H1 (cell line): ENCODE results near the gene PRDM10. TPM values are rescaled to one million over a fixed set of nuclear protein-coding genes. Genes with fewer than 3 reads are reported as not detected.

ENCODE experiments used
- CTCF ChIA-PET: fragments of 300-600 bp; sonication (Branson Sonifier 250); formaldehyde crosslinking; loops from one replicate; lab custom pipeline; 2021; ENCODE audit not compliant: partially characterized antibody; lab: Charles Lee
- POLR2A ChIA-PET: fragments of 300-600 bp; sonication (Branson Sonifier 250); formaldehyde crosslinking; loops from one replicate; lab custom pipeline; 2021; ENCODE audit warnings: inconsistent platforms; ENCODE audit not compliant: partially characterized antibody; lab: Charles Lee
- DNase-seq, 2 experiments: peaks; one replicate each; pipeline versions ENCODE4 v3.0.0 to v3.0.0-alpha.2; 2010 to 2022; ENCODE audit warnings: low spot score in 2 of 2, low read depth in 1 of 2, mixed read lengths in 1 of 2
- FAIRE-seq: peaks from 2 replicates; lab custom pipeline; 2011; peaks lifted over from hg19 to GRCh38; lab: Jason Lieb, UNC
- H2AFZ ChIP-seq: 2 replicates; pipeline ENCODE4 v1.8.1; 2012; ENCODE audit warnings: low read length, inconsistent platforms
- H2AK5ac ChIP-seq: 2 replicates; pipeline ENCODE4 v1.6.1; 2013; ENCODE audit warnings: low read depth, low read length
- H2BK120ac ChIP-seq: replicated peaks from 2 replicates; pipeline ENCODE3; 2013; ENCODE audit warnings: low read depth, low read length, inconsistent platforms
- H2BK12ac ChIP-seq: 2 replicates; pipeline ENCODE4 v1.6.1; 2013; ENCODE audit warnings: low read depth, low read length
- H2BK15ac ChIP-seq: 2 replicates; pipeline ENCODE4 v1.6.1; 2013; ENCODE audit warnings: low read length
- H2BK20ac ChIP-seq: 2 replicates; pipeline ENCODE4 v1.6.1; 2013; ENCODE audit warnings: low read length
- H2BK5ac ChIP-seq: 2 replicates; pipeline ENCODE4 v1.6.1; 2013; ENCODE audit warnings: low read depth, low read length
- H3K14ac ChIP-seq: 2 replicates; pipeline ENCODE4 v1.6.1; 2013; ENCODE audit warnings: inconsistent platforms; ENCODE audit not compliant: insufficient read length
- H3K18ac ChIP-seq: 2 replicates; pipeline ENCODE4 v1.6.1; 2013; ENCODE audit warnings: low read length; ENCODE audit errors: extremely low read depth
- H3K23ac ChIP-seq: 2 replicates; pipeline ENCODE4 v1.6.1; 2013; ENCODE audit warnings: inconsistent platforms; ENCODE audit not compliant: insufficient read length
- H3K23me2 ChIP-seq: 2 replicates; pipeline ENCODE4 v1.6.1; 2013; ENCODE audit warnings: low read depth, low read length
- H3K27ac ChIP-seq: 2 replicates; pipeline ENCODE4 v1.6.1; 2011; ENCODE audit warnings: low read depth, low read length, inconsistent platforms
- H3K27me3 ChIP-seq, 4 experiments: replicated peaks in 1 of 4; 1 replicate in 1 of 4; 2 replicates in 3 of 4; pipeline versions ENCODE4 v1.6.1 to v1.8.1; 2011 to 2013; ENCODE audit warnings: low read length in 3 of 4, mild to moderate bottlenecking in 3 of 4, inconsistent platforms in 2 of 4, mixed read lengths in 2 of 4, moderate library complexity in 1 of 4; ENCODE audit not compliant: control insufficient read depth in 3 of 4, insufficient read depth in 3 of 4; ENCODE audit errors: extremely low read depth in 1 of 4
- H3K36me3 ChIP-seq, 4 experiments: 2 replicates each; pipeline versions ENCODE4 v1.6.1 to v1.8.1; 2011 to 2013; ENCODE audit warnings: mild to moderate bottlenecking in 4 of 4, low read length in 3 of 4, moderate library complexity in 2 of 4, control low read depth in 1 of 4, inconsistent platforms in 1 of 4; ENCODE audit not compliant: insufficient read depth in 4 of 4, control insufficient read depth in 2 of 4
- H3K4ac ChIP-seq: replicated peaks from 2 replicates; pipeline ENCODE3; 2013; ENCODE audit warnings: low read length, low read depth, mixed read lengths, inconsistent platforms; ENCODE audit not compliant: insufficient read length
- H3K4me1 ChIP-seq, 4 experiments: replicated peaks in 1 of 4; 1 replicate in 1 of 4; 2 replicates in 3 of 4; pipeline versions ENCODE4 v1.6.1 to v1.8.1; 2011 to 2013; ENCODE audit warnings: low read length in 3 of 4, inconsistent platforms in 2 of 4, mixed read lengths in 1 of 4; ENCODE audit not compliant: insufficient read depth in 4 of 4, control insufficient read depth in 3 of 4
- H3K4me2 ChIP-seq, 2 experiments: 2 replicates each; pipeline versions ENCODE4 v1.6.1 to v1.8.1; 2011 to 2013; ENCODE audit warnings: low read depth in 2 of 2, low read length in 2 of 2, control low read depth in 1 of 2, inconsistent platforms in 1 of 2, mild to moderate bottlenecking in 1 of 2; ENCODE audit not compliant: insufficient read depth in 1 of 2
- H3K4me3 ChIP-seq, 4 experiments: fragments of 200-600, 300-600 bp in 1 of 4; sonication (generic), shearing (Covaris generic), sonication (Bioruptor Twin) in 1 of 4; 2 replicates each; pipeline versions ENCODE4 v1.5.1 to v1.8.1; 2011 to 2016; ENCODE audit warnings: low read length in 4 of 4, low read depth in 3 of 4, control low read depth in 2 of 4, inconsistent platforms in 2 of 4, mild to moderate bottlenecking in 2 of 4, mixed read lengths in 1 of 4, moderate library complexity in 1 of 4; ENCODE audit not compliant: insufficient read depth in 2 of 4; ENCODE audit errors: extremely low read depth in 1 of 4
- H3K56ac ChIP-seq: replicated peaks from 2 replicates; pipeline ENCODE3; 2013; ENCODE audit warnings: low read depth, mild to moderate bottlenecking, mixed read lengths, low read length, inconsistent platforms; ENCODE audit not compliant: insufficient read length
- H3K79me1 ChIP-seq: 2 replicates; pipeline ENCODE4 v1.6.1; 2013; ENCODE audit warnings: low read depth, low read length, control low read depth
- H3K79me2 ChIP-seq, 2 experiments: 2 replicates each; pipeline versions ENCODE4 v1.6.1 to v1.8.1; 2012 to 2013; ENCODE audit warnings: low read length in 2 of 2, mild to moderate bottlenecking in 2 of 2, inconsistent platforms in 1 of 2; ENCODE audit not compliant: insufficient read depth in 2 of 2, control insufficient read depth in 1 of 2
- H3K9ac ChIP-seq, 4 experiments: replicated peaks in 1 of 4; 1 replicate in 1 of 4; 2 replicates in 3 of 4; pipeline versions ENCODE4 v1.6.1 to v1.8.1; 2011 to 2013; ENCODE audit warnings: low read depth in 3 of 4, low read length in 3 of 4, control low read depth in 2 of 4, mild to moderate bottlenecking in 2 of 4, moderate library complexity in 2 of 4, inconsistent platforms in 1 of 4; ENCODE audit errors: extremely low read depth in 1 of 4
- H3K9me3 ChIP-seq, 2 experiments: 2 replicates each; pipeline versions ENCODE4 v1.6.1 to v1.8.1; 2012 to 2013; ENCODE audit warnings: mild to moderate bottlenecking in 2 of 2, moderate library complexity in 2 of 2, control low read depth in 1 of 2, inconsistent platforms in 1 of 2, low read depth in 1 of 2, low read length in 1 of 2, mixed read lengths in 1 of 2; ENCODE audit not compliant: insufficient read depth in 2 of 2
- H4K20me1 ChIP-seq, 2 experiments: replicated peaks in 1 of 2; 2 replicates each; pipeline versions ENCODE3 to v1.8.1; 2011 to 2013; ENCODE audit warnings: inconsistent platforms in 2 of 2, low read length in 2 of 2, mild to moderate bottlenecking in 1 of 2; ENCODE audit not compliant: insufficient read depth in 2 of 2, control insufficient read depth in 1 of 2
- H4K5ac ChIP-seq: 2 replicates; pipeline ENCODE4 v1.6.1; 2013; ENCODE audit warnings: low read length, low read depth, mixed read lengths, inconsistent platforms; ENCODE audit not compliant: insufficient read length
- H4K8ac ChIP-seq: 2 replicates; pipeline ENCODE4 v1.8.0; 2013; ENCODE audit warnings: mild to moderate bottlenecking, moderate library complexity, low read length, inconsistent platforms; ENCODE audit not compliant: insufficient read depth; ENCODE audit errors: extremely low read depth
- H4K91ac ChIP-seq: replicated peaks from 2 replicates; pipeline ENCODE3; 2013; ENCODE audit warnings: low read length, mixed read lengths, inconsistent platforms; ENCODE audit not compliant: insufficient read length
- ATF2 ChIP-seq: IDR thresholded peaks from 2 replicates; pipeline ENCODE4 v1.6.1; 2012; ENCODE audit warnings: low read length, inconsistent platforms
- CTBP2 ChIP-seq: IDR thresholded peaks from 2 replicates; pipeline ENCODE4 v1.7.0; 2011; ENCODE audit warnings: borderline replicate concordance, mild to moderate bottlenecking, moderate library complexity, mixed read lengths, low read length; ENCODE audit not compliant: insufficient read depth, insufficient read length
- GABPA ChIP-seq: IDR thresholded peaks from 2 replicates; pipeline ENCODE4 v1.6.1; 2011; ENCODE audit warnings: mild to moderate bottlenecking, low read length, moderate library complexity, borderline replicate concordance; ENCODE audit not compliant: insufficient read depth
- NRF1 ChIP-seq: IDR thresholded peaks from 2 replicates; pipeline ENCODE4 v1.6.1; 2011; ENCODE audit warnings: mild to moderate bottlenecking, low read depth, low read length, improper control_type of control experiment
- POLR2A ChIP-seq, 2 experiments: IDR thresholded peaks; 1 replicate in 1 of 2; 2 replicates in 1 of 2; pipeline ENCODE4 v1.6.1; 2011; ENCODE audit warnings: low read depth in 2 of 2, low read length in 2 of 2, mild to moderate bottlenecking in 2 of 2; ENCODE audit errors: control extremely low read depth in 1 of 2
- POLR2AphosphoS5 ChIP-seq: IDR thresholded peaks from 2 replicates; pipeline ENCODE4 v1.6.1; 2011; ENCODE audit warnings: low read depth, low read length
- POU5F1 ChIP-seq: IDR thresholded peaks from 2 replicates; pipeline ENCODE4 v1.6.1; 2011; ENCODE audit warnings: low read depth, mild to moderate bottlenecking, low read length, moderate library complexity
- RNF2 ChIP-seq: fragments of 200-900, 300-1000 bp; sonication (generic); IDR thresholded peaks from 2 replicates; pipeline ENCODE4 v1.7.1; 2016; ENCODE audit warnings: borderline replicate concordance, low read depth, mild to moderate bottlenecking, antibody characterized with exemption, low read length; ENCODE audit not compliant: poor library complexity, severe bottlenecking; ENCODE audit errors: missing control alignments
- SAP30 ChIP-seq: fragments of 300-600 bp; sonication (generic); IDR thresholded peaks from 2 replicates; pipeline ENCODE4 v1.7.1; 2012; ENCODE audit warnings: low read length, moderate library complexity, mild to moderate bottlenecking, inconsistent platforms; ENCODE audit not compliant: insufficient read depth, insufficient replicate concordance
- SIX5 ChIP-seq: IDR thresholded peaks from 2 replicates; pipeline ENCODE4 v1.6.1; 2011; ENCODE audit warnings: mild to moderate bottlenecking, low read depth, low read length
- SP2 ChIP-seq: IDR thresholded peaks from 2 replicates; pipeline ENCODE4 v1.6.1; 2012; ENCODE audit warnings: mild to moderate bottlenecking, low read length, inconsistent platforms
- SP4 ChIP-seq: IDR thresholded peaks from 2 replicates; pipeline ENCODE4 v1.6.1; 2012; ENCODE audit warnings: low read length, inconsistent platforms
- WGBS, 2 experiments: shearing (Covaris generic) in 1 of 2; methylation state at CpG; one replicate each; pipeline versions ENCODE4 v1.1.6 to v1.1.7; 2013 to 2015; ENCODE audit warnings: low lambda C conversion rate in 2 of 2, mixed read lengths in 2 of 2, inconsistent platforms in 1 of 2, low coverage in 1 of 2, missing lambda C conversion rate in 1 of 2; ENCODE audit not compliant: insufficient replicate concordance in 2 of 2, insufficient coverage in 1 of 2, insufficient read length in 1 of 2; ENCODE audit errors: extremely low coverage in 1 of 2, missing lambda C conversion rate in 1 of 2; 5-methylcytosine and 5-hydroxymethylcytosine counted together
- polyA plus RNA-seq, 7 experiments: library from polyadenylated mRNA; depleted of rRNA in 3 of 7; stranded (reverse) in 5 of 7; unstranded in 2 of 7; fragments of >200 nt in 5 of 7; fragments of 200-250 nt in 2 of 7; gene quantifications; 1 replicate in 5 of 7; 2 replicates in 1 of 7; 4 replicates in 1 of 7; pipeline versions ENCODE4 v1.2.1 to v1.2.3, GENCODE V29; 2011 to 2013; ENCODE audit warnings: missing spikeins in 2 of 7, mixed read lengths in 2 of 7
- total RNA-seq: library from RNA; stranded (reverse); fragmentation: NEBNext Ultra II Directional; extraction: Animal tissue kit (Norgen Biotek cat#: 25700); gene quantifications from 2 replicates; pipeline ENCODE4 v1.2.1, GENCODE V29; 2021

The PRDM10 gene
- total and polyA plus RNA-seq, 2 of the 8 experiments (the other 6 are each of a cell fraction or from before 2014, with no cell fraction given), result 15.5 to 19.2 TPM

GRCh38 chr11:129978447-129978846 lies 24.2 kb downstream of the PRDM10 start:
- Histone ChIP-seq H3K4me1 (no peaks in the 10 kb centered on the region), H3K23me2 (no peaks in the 10 kb centered on the region), H4K8ac (no peak overlapping the region), H2BK5ac (no peak overlapping the region), H2BK15ac (no peak overlapping the region), H3K9ac (no peak overlapping the region), H2AK5ac (no peak overlapping the region), H2AFZ (no peak overlapping the region), H3K27me3 (no peaks in the 10 kb centered on the region), H3K23ac (no peak overlapping the region), H3K27ac (no peak overlapping the region), H3K9me3 (no peaks in the 10 kb centered on the region), H3K79me2 (peaks cover 0 to 13% of the 10 kb centered on the region in 2 experiments; a peak in 2 of 4 replicates), H3K56ac (no peak overlapping the region), H3K36me3 (no peaks in the 10 kb centered on the region), H2BK20ac (no peak overlapping the region), H3K4me2 (no peak overlapping the region), H3K18ac (no peak overlapping the region), H4K20me1 (peaks cover 0 to 7% of the 10 kb centered on the region in 2 experiments), H3K4ac (no peak overlapping the region), H4K91ac (no peak overlapping the region), H4K5ac (no peak overlapping the region), H3K79me1 (peaks cover 9% of the 10 kb centered on the region; the same call in 1 of the 2 replicates), H2BK120ac (no peak overlapping the region), H2BK12ac (no peak overlapping the region), H3K14ac (no peak overlapping the region), H3K4me3 (no peak overlapping the region)
- FAIRE-seq (no peak), DNase-seq (no peak)
- WGBS, 2 experiments, result 97% methylated on average over 6 of the region's 6 CpGs; no CpG with 5 or more reads in 1 of the 2 experiments
- ChIA-PET CTCF (interaction anchor here (0.9 to 1.8 kb wide), 4 partner anchors 13 to 158 kb away, joined by 3 to 7 read pairs (median 4); no protein-coding TSS in a partner anchor), POLR2A (interaction anchor here (0.8 to 1.2 kb wide), 3 partner anchors 11 to 17 kb away, joined by 3 read pairs; no protein-coding TSS in a partner anchor)
- no peak for TF ChIP-seq POLR2AphosphoS5
- TF ChIP-seq SP2, result no peak
- TF ChIP-seq SAP30, result no peak
- no peak for TF ChIP-seq POLR2A (IDR thresholded peaks at IDR 0.05; ENCODE audit: control extremely low read depth in 1 of 2, low read depth in 2 of 2, low read length in 2 of 2)
- no peak for TF ChIP-seq CTBP2
- no peak for TF ChIP-seq SIX5
- TF ChIP-seq NRF1, result no peak
- no peak for TF ChIP-seq GABPA
- no peak for TF ChIP-seq SP4
- no peak for TF ChIP-seq POU5F1
- no peak for TF ChIP-seq RNF2
- TF ChIP-seq ATF2, result no peak
